ENCODE measurements around the gene CD2. TPM values are rescaled to one million over a fixed set of nuclear protein-coding genes. Genes with fewer than 3 reads are reported as not detected.

Gene CD2
- total and polyA plus RNA-seq, 2 of the 8 experiments (the other 6 are each of a cell fraction or from before 2014, with no cell fraction given): not detected

GRCh38 chr1:116795482-116795829, 41.2 kb downstream of the CD2 start (continued):
- TF ChIP-seq TAF1 (IDR thresholded peaks at IDR 0.05; ENCODE audit: low read depth, low read length) (no peak), ASH2L (IDR thresholded peaks at IDR 0.05; ENCODE audit: low read length) (no peak), E2F6 (IDR thresholded peaks at IDR 0.05) (no peak), CREB1 (IDR thresholded peaks at IDR 0.05) (no peak)

Measured in H1 (cell line).